ENCODE data around the gene GAPT. TPM values are rescaled to one million over a fixed set of nuclear protein-coding genes. Genes with fewer than 3 reads are reported as not detected.

Gene GAPT
- total RNA-seq, 1 experiment from 2014 or later = not detected

DNA sequence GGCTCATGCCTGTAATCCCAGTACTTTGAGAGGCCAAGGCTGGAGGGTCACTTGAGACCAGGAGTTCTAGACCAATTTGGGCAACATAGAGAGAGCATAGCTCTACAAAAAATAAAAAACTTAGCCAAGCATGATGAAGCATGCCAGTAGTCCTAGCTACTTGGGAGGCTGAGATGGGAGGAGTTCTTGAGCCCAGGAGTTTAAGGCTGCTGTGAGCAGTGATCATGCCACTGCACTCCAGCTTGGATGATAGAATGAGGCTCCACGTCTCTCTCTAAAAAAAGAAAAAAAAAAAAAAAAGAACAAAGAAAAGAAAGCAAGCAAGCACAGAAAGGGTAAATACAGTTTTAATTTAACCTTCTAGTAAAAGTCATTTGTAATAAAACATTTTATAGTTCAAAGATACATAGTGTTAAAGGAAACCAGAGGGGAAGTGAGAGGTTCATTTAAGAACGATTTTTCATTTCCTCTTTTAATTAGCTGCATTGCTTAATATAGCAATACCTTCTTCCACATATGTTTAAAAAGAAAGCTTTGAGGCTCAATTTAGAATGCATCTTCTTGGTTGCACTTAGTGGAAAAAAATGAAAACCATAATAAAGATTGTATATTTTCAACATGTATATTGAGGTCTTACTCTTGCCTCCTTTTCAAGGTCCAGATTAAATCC lies 14.9 kb downstream of the GAPT start:
- no peak for DNase-seq (ENCODE audit: low spot score)
- Histone ChIP-seq H3K4me3 (ENCODE audit: low read depth, low read length, poor library complexity, severe bottlenecking) (no peak overlapping the region), H3K27me3 (replicated peaks; ENCODE audit: insufficient read depth, low read depth, low read length, poor library complexity) (no peaks in the 10 kb centered on the region), H3K27ac (ENCODE audit: low read depth, low read length, poor library complexity, severe bottlenecking) (no peak overlapping the region), H3K9me3 (ENCODE audit: low read depth, low read length, poor library complexity, severe bottlenecking) (no peaks in the 10 kb centered on the region), H3K36me3 (ENCODE audit: insufficient read depth, low read length, poor library complexity, severe bottlenecking) (no peaks in the 10 kb centered on the region), H3K4me1 (ENCODE audit: insufficient read depth, low read length, poor library complexity, severe bottlenecking) (no peaks in the 10 kb centered on the region)
- TF ChIP-seq, protein P1, sequence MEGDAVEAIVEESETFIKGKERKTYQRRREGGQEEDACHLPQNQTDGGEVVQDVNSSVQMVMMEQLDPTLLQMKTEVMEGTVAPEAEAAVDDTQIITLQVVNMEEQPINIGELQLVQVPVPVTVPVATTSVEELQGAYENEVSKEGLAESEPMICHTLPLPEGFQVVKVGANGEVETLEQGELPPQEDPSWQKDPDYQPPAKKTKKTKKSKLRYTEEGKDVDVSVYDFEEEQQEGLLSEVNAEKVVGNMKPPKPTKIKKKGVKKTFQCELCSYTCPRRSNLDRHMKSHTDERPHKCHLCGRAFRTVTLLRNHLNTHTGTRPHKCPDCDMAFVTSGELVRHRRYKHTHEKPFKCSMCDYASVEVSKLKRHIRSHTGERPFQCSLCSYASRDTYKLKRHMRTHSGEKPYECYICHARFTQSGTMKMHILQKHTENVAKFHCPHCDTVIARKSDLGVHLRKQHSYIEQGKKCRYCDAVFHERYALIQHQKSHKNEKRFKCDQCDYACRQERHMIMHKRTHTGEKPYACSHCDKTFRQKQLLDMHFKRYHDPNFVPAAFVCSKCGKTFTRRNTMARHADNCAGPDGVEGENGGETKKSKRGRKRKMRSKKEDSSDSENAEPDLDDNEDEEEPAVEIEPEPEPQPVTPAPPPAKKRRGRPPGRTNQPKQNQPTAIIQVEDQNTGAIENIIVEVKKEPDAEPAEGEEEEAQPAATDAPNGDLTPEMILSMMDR (conservative IDR thresholded peaks at IDR 0.05; ENCODE audit: low read depth, low read length) = no peak
- TF ChIP-seq EZH2 (IDR thresholded peaks at IDR 0.05; ENCODE audit: borderline replicate concordance, low read depth, low read length, poor library complexity, severe bottlenecking) = no peak
- intact Hi-C loops (cut with micrococcal nuclease; ENCODE audit: unreplicated experiment) = no loop called here
- no TSS peak for BruUV-seq (replicated peaks)
- ChIA-PET CTCF (no interaction called here), POLR2A (ENCODE audit: low non-redundant PET) (no interaction called here)

GRCh38 chr5:58507715-58508114 lies 16.5 kb downstream of the GAPT start:
- CTCF ChIA-PET = no interaction called here
- Histone ChIP-seq H3K9me3 (ENCODE audit: low read depth, low read length, poor library complexity, severe bottlenecking) (no peaks in the 10 kb centered on the region), H3K27ac (ENCODE audit: low read depth, low read length, poor library complexity, severe bottlenecking) (no peak overlapping the region), H3K4me3 (ENCODE audit: low read depth, low read length, poor library complexity, severe bottlenecking) (no peak overlapping the region), H3K27me3 (replicated peaks; ENCODE audit: insufficient read depth, low read depth, low read length, poor library complexity) (no peaks in the 10 kb centered on the region), H3K36me3 (ENCODE audit: insufficient read depth, low read length, poor library complexity, severe bottlenecking) (no peaks in the 10 kb centered on the region), H3K4me1 (ENCODE audit: insufficient read depth, low read length, poor library complexity, severe bottlenecking) (no peaks in the 10 kb centered on the region)
- BruUV-seq (replicated peaks) = no TSS peak
- no peak for DNase-seq (ENCODE audit: low spot score)
- intact Hi-C loops (cut with micrococcal nuclease; ENCODE audit: unreplicated experiment) = no loop called here
- TF ChIP-seq, protein P1 (conservative IDR thresholded peaks at IDR 0.05; ENCODE audit: low read depth, low read length) = no peak
- POLR2A ChIA-PET (ENCODE audit: low non-redundant PET) = no interaction called here

DNA sequence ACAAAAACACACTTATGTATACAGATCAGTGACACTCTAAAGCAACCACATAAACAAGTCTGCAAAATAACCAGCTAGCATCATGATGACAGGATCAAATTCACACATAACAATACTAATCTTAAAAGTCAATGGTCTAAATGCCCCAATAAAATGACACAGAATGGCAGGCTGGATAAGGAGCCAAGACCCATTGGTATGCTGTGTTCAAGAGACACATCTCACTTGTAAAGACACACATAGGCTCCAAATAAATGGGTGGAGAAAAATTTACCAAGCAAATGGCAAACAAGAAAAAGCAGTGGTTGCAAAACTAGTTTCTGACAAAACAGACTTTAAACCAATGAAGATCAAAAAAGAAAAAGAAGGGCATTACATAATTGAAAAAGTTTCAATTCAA lies 26.0 kb downstream of the GAPT start:
- no peak for DNase-seq (ENCODE audit: low spot score)
- Histone ChIP-seq H3K4me1 (ENCODE audit: insufficient read depth, low read length, poor library complexity, severe bottlenecking) (no peaks in the 10 kb centered on the region), H3K27ac (ENCODE audit: low read depth, low read length, poor library complexity, severe bottlenecking) (no peak overlapping the region), H3K27me3 (replicated peaks; ENCODE audit: insufficient read depth, low read depth, low read length, poor library complexity) (no peaks in the 10 kb centered on the region), H3K9me3 (ENCODE audit: low read depth, low read length, poor library complexity, severe bottlenecking) (no peaks in the 10 kb centered on the region), H3K4me3 (ENCODE audit: low read depth, low read length, poor library complexity, severe bottlenecking) (no peak overlapping the region), H3K36me3 (ENCODE audit: insufficient read depth, low read length, poor library complexity, severe bottlenecking) (no peaks in the 10 kb centered on the region)
- intact Hi-C loops (cut with micrococcal nuclease; ENCODE audit: unreplicated experiment) = no loop called here
- ChIA-PET CTCF (no interaction called here), POLR2A (ENCODE audit: low non-redundant PET) (no interaction called here)
- BruUV-seq (replicated peaks) = no TSS peak
- no peak for TF ChIP-seq EZH2 (IDR thresholded peaks at IDR 0.05; ENCODE audit: borderline replicate concordance, low read depth, low read length, poor library complexity, severe bottlenecking)
- TF ChIP-seq, protein P1 (conservative IDR thresholded peaks at IDR 0.05; ENCODE audit: low read depth, low read length) = no peak

Data from A673 (cell line).